ENCODE measurements around the gene SPIN2B.
A peak's percentile ranks its signal among the peaks of the same experiment; 100 is the strongest.
"Not testable (repeated sequence)": the region's sequence is repeated elsewhere in the genome, so short reads cannot be mapped to it uniquely, and the experiment has no call there.

SPIN2B gene

GRCh38 chrX:57121162-57121755 lies at the start of gene SPIN2B:
TSS of gene SPIN2B (minus strand) at chrX:57121548.
- DNase-seq (ENCODE audit: insufficient read length, low spot score) (peak; percentile 30), FAIRE-seq (no peak)

GRCh38 chrX:57156397-57157049 lies 35.2 kb upstream of the SPIN2B start:
- FAIRE-seq (no peak), DNase-seq (ENCODE audit: insufficient read length, low spot score) (no peak)
- TF ChIP-seq POLR2A (IDR thresholded peaks at IDR 0.05; ENCODE audit: low read depth, low read length) = no peak

More at GRCh38 chrX:57121162-57121755, at the start of gene SPIN2B:
- TF ChIP-seq POLR2A (IDR thresholded peaks at IDR 0.05; ENCODE audit: low read depth, low read length) = peak; percentile 80

GRCh38 chrX:57155171-57155570 lies 33.8 kb upstream of the SPIN2B start:
- FAIRE-seq (no peak), DNase-seq (ENCODE audit: insufficient read length, low spot score) (no peak)
- no peak for TF ChIP-seq POLR2A (IDR thresholded peaks at IDR 0.05; ENCODE audit: low read depth, low read length)

DNA sequence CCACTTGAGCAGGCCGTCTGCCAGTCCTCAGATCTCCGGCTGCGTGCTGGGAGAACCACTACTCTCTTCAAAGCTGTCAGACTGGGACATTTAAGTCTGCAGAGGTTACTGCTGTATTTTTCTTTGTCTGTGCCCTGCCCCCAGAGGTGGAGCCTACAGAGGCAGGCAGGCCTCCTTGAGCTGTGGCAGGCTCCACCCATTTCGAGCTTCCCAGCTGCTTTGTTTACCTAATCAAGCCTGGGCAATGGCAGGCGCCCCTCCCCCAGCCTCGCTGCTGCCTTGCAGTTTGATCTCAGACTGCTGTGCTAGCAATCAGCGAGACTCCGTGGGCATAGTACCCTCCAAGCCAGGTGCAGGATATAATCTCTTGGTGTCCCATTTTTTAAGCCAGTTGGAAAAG lies 30.9 kb upstream of the SPIN2B start:
- not testable (repeated sequence) for DNase-seq (ENCODE audit: insufficient read length, low spot score); FAIRE-seq

DNA sequence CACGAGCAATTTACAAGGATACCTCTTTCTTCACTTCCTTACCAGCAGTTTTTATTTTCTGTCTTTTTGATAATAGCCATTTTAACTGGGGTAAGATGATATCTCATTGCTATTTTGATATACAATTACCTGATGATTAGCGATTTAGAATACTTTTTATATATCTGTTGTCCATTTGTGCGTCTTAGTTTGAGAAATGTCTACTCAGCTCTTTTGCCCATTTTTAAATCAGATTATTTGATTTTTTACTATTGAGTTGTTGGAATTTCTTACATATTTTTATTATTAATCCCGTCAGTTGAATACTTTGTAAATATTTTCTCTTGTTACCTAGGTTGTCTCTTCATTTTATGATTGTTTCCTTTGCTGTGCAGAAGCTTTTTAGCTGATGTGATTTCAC lies 17.3 kb upstream of the SPIN2B start:
- DNase-seq (ENCODE audit: insufficient read length, low spot score) = no peak
- no peak for TF ChIP-seq POLR2A (IDR thresholded peaks at IDR 0.05; ENCODE audit: low read depth, low read length)
- no peak for FAIRE-seq

DNA sequence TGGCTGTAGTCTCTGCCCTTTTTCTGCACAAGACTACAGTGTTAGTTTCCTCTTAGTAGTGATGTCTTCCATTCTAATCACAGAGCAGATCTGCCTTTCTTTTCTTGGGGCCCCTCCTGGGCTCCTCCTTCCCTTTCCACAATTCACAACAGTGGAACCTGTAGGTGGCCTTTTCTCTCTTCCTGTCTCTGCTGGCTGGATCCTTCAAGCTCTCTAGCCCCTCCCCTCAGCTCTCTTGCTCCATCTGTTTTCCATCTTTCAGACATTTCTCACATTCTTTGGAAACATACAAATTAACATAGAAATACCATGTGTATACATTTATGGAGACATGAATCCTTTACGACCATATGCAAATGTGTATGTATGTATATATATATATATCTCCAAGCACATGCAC lies 16.2 kb upstream of the SPIN2B start:
- FAIRE-seq (no peak), DNase-seq (ENCODE audit: insufficient read length, low spot score) (no peak)
- no peak for TF ChIP-seq POLR2A (IDR thresholded peaks at IDR 0.05; ENCODE audit: low read depth, low read length)

DNA sequence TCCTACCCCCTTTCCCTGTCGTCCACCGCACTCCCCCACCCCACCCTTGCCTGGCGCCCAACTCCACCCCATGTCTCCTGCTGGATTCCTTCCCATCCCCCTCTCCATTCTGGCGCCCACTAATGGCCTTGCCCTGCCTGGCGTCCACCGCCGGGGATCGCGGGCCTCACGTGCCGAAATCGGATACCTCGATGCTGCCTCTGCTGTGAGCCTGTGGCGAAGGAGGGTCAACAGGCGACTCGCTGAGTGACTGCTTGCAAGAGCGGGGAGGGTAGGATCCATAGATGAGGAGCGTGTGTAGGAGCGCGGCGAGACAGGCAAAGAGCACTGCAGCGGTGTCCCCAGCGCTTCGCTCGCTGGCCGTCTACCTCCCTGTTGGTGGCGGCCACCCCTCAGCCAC lies 15.7 kb upstream of the SPIN2B start, which contains the start of gene SPIN2A:
Gene SPIN2A (minus strand): TSS at position 325 of the 400 bp plus-strand sequence. CDS start 800 bp downstream, outside the sequence.
- not testable (repeated sequence) for DNase-seq (ENCODE audit: insufficient read length, low spot score); FAIRE-seq

GRCh38 chrX:57136589-57136988 lies 15.2 kb upstream of the SPIN2B start:
- FAIRE-seq; DNase-seq (ENCODE audit: insufficient read length, low spot score): not testable (repeated sequence)

DNA sequence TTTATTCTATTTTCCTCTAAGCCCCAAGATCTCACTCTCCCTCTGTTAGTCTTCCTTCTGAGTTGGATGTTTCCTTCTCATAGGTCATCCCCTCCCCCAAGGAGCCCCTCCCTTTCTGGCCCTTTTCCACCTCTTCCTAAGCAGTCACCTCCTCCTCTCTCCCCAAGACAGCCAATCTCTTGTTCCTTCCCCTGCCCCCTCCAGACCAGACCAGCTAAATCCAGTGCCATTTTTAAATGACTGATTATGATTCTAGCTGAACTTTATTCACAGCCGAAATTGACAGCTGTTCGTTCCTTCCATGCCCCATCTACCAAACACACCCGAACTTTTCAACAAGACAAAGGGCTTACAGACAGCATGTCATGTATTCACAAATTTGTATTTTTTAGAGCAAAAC lies 13.9 kb upstream of the SPIN2B start:
- DNase-seq (ENCODE audit: insufficient read length, low spot score) (no peak), FAIRE-seq (no peak)

GRCh38 chrX:57134702-57135101 lies 13.4 kb upstream of the SPIN2B start:
- FAIRE-seq = no peak
- TF ChIP-seq POLR2A (IDR thresholded peaks at IDR 0.05; ENCODE audit: low read depth, low read length) = no peak
- no peak for DNase-seq (ENCODE audit: insufficient read length, low spot score)

More for the DNA sequence above, 13.9 kb upstream of the SPIN2B start:
- no peak for TF ChIP-seq POLR2A (IDR thresholded peaks at IDR 0.05; ENCODE audit: low read depth, low read length)

- TF ChIP-seq POLR2A (IDR thresholded peaks at IDR 0.05; ENCODE audit: low read depth, low read length) = no peak
- DNase-seq (ENCODE audit: insufficient read length, low spot score) (no peak), FAIRE-seq (no peak)
Observed at GRCh38 chrX:57133706-57134105, 12.4 kb upstream of the SPIN2B start.

GRCh38 chrX:57133284-57133683 lies 11.9 kb upstream of the SPIN2B start:
- not testable (repeated sequence) for FAIRE-seq; DNase-seq (ENCODE audit: insufficient read length, low spot score)

DNA sequence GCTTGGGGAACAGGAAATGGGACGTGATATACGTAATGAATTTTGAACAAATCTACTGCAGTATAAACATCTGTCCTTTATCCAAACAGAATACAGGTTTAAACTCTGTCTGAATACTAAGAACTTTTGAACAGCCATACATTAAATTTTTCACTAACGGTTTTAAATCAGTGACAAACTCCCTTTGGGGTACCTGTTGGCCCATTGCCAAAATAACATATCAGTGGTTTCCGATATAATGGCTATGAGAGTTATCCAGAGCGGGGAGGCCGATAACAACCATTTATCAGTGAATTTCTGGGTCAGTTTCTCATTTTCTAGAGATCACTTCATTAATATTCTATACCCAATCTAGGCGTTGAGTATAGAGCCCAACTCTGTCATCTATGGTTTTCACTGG lies 10.7 kb upstream of the SPIN2B start:
- DNase-seq (ENCODE audit: insufficient read length, low spot score) (no peak), FAIRE-seq (no peak)
- no peak for TF ChIP-seq POLR2A (IDR thresholded peaks at IDR 0.05; ENCODE audit: low read depth, low read length)

- no peak for TF ChIP-seq POLR2A (IDR thresholded peaks at IDR 0.05; ENCODE audit: low read depth, low read length)
- FAIRE-seq (no peak), DNase-seq (ENCODE audit: insufficient read length, low spot score) (no peak)
Observed at GRCh38 chrX:57121816-57122215, 468 bp upstream of the SPIN2B start.

DNA sequence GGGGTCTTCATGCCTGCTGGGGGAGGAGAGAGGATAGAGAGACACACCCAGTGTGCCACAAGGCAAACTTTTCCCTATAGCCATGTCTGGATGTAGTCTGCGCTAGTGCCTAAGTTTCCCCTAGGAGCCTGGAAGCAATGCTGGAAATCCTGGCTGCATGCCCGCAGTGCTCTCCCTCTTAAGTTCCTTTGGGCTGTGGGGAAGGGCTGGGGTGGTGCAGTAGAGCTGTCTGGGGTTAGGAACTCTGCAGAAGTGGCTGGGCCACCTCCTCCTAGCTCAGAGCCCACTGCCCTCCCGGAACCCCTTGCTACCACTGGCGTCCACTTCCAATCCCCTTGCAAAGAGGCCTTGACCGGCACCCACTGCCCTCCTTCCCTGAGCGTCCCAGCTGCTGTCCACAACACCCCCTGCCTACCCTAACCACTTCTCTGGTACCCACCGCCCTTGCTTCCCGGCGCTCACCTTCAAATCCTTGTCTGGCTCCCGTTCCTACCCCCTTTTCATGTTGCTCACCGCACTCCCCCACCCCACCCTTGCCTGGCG lies 658 bp downstream of the SPIN2B start:
- FAIRE-seq; DNase-seq (ENCODE audit: insufficient read length, low spot score): not testable (repeated sequence)
